ENCODE measurements around the gene TMEM33. TPM values are rescaled to one million over a fixed set of nuclear protein-coding genes. Genes with fewer than 3 reads are reported as not detected.
A peak's percentile ranks its signal among the peaks of the same experiment; 100 is the strongest.

Gene TMEM33
- total and polyA plus RNA-seq, 2 of the 8 experiments (the other 6 are each of a cell fraction or from before 2014, with no cell fraction given) = 72.5 to 94.4 TPM

GRCh38 chr4:41921476-41921875 is 13.8 kb upstream of the TMEM33 start:
- Histone ChIP-seq H3K14ac (ENCODE audit: insufficient read length) (no peak overlapping the region), H3K4me2 (ENCODE audit: insufficient read depth in 1 of 2, low read depth in 2 of 2, low read length in 2 of 2) (no peak overlapping the region), H2BK5ac (ENCODE audit: low read depth, low read length) (no peak overlapping the region), H3K56ac (replicated peaks; ENCODE audit: insufficient read length, low read depth, low read length) (no peak overlapping the region), H2BK15ac (ENCODE audit: low read length) (no peak overlapping the region), H4K20me1 (replicated peaks in 1 of 2; ENCODE audit: control insufficient read depth in 1 of 2, insufficient read depth in 2 of 2, low read length in 2 of 2) (no peaks in the 10 kb centered on the region), H3K27ac (ENCODE audit: low read depth, low read length) (no peak overlapping the region), H3K9me3 (ENCODE audit: insufficient read depth in 2 of 2, low read depth in 1 of 2, low read length in 1 of 2) (peaks cover 11 to 19% of the 10 kb centered on the region in 2 experiments), H3K36me3 (ENCODE audit: control insufficient read depth in 2 of 4, insufficient read depth in 4 of 4, low read length in 3 of 4) (no peaks in the 10 kb centered on the region), H4K8ac (ENCODE audit: extremely low read depth, insufficient read depth, low read length) (no peak overlapping the region), H3K4me3 (ENCODE audit: extremely low read depth in 1 of 4, insufficient read depth in 2 of 4, low read depth in 3 of 4, low read length in 4 of 4) (no peak overlapping the region), H2AK5ac (ENCODE audit: low read depth, low read length) (no peak overlapping the region), H3K79me1 (ENCODE audit: low read depth, low read length) (no peaks in the 10 kb centered on the region), H2BK20ac (ENCODE audit: low read length) (no peak overlapping the region), H3K4ac (replicated peaks; ENCODE audit: insufficient read length, low read depth, low read length) (no peak overlapping the region), H3K23me2 (ENCODE audit: low read depth, low read length) (no peaks in the 10 kb centered on the region), H3K23ac (ENCODE audit: insufficient read length) (no peak overlapping the region), H3K4me1 (replicated peaks in 1 of 4; ENCODE audit: control insufficient read depth in 3 of 4, insufficient read depth in 4 of 4, low read length in 3 of 4) (no peaks in the 10 kb centered on the region), H3K79me2 (ENCODE audit: control insufficient read depth in 1 of 2, insufficient read depth in 2 of 2, low read length in 2 of 2) (no peaks in the 10 kb centered on the region), H2AFZ (ENCODE audit: low read length) (no peak overlapping the region), H2BK12ac (ENCODE audit: low read depth, low read length) (no peak overlapping the region), H4K5ac (ENCODE audit: insufficient read length, low read depth, low read length) (no peak overlapping the region), H3K27me3 (replicated peaks in 1 of 4; ENCODE audit: control insufficient read depth in 3 of 4, extremely low read depth in 1 of 4, insufficient read depth in 3 of 4, low read length in 3 of 4) (peaks cover 2 to 5% (median 4%) of the 10 kb centered on the region in 4 experiments; a peak in 5 of 7 replicates), H3K9ac (replicated peaks in 1 of 4; ENCODE audit: extremely low read depth in 1 of 4, low read depth in 3 of 4, low read length in 3 of 4) (no peak overlapping the region), H2BK120ac (replicated peaks; ENCODE audit: low read depth, low read length) (no peak overlapping the region), H4K91ac (replicated peaks; ENCODE audit: insufficient read length, low read length) (no peak overlapping the region), H3K18ac (ENCODE audit: extremely low read depth, low read length) (no peak overlapping the region)
- POLR2A ChIA-PET (ENCODE audit: partially characterized antibody) = interaction anchor here (0.6 kb wide), 1 partner anchor 37 kb away, joined by 3 read pairs; no protein-coding TSS in a partner anchor
- peak; percentile 44 for TF ChIP-seq NANOG (IDR thresholded peaks at IDR 0.05; ENCODE audit: insufficient read depth, low read depth, low read length, poor library complexity, severe bottlenecking)
- no peak for TF ChIP-seq SUZ12 (IDR thresholded peaks at IDR 0.05; ENCODE audit: low read length)
- no peak for TF ChIP-seq USF2 (IDR thresholded peaks at IDR 0.05; ENCODE audit: low read length)
- 84% methylated on average over 4 of the region's 4 CpGs; no CpG with 5 or more reads in 1 of the 2 experiments for WGBS, 2 experiments (ENCODE audit: extremely low coverage in 1 of 2, insufficient coverage in 1 of 2, insufficient read length in 1 of 2, insufficient replicate concordance in 2 of 2, low coverage in 1 of 2, low lambda C conversion rate in 2 of 2, missing lambda C conversion rate in 1 of 2)
- DNase-seq (ENCODE audit: low read depth in 1 of 2, low spot score in 2 of 2) = no peak
- FAIRE-seq = no peak
- CTCF ChIA-PET (ENCODE audit: partially characterized antibody) = interaction anchor here (1.4 kb wide), 1 partner anchor 13 kb away, joined by 3 read pairs; no protein-coding TSS in a partner anchor

Measured in H1 (cell line).